B cell (primary cell): ENCODE results near the gene SLC39A11.

Experiments used
- EZH2 ChIP-seq: IDR thresholded peaks from 2 replicates; pipeline ENCODE4 v1.6.1; 2012; ENCODE audit warnings: borderline replicate concordance, low read depth, mild to moderate bottlenecking, moderate library complexity, low read length; ENCODE audit not compliant: insufficient read depth, poor library complexity, severe bottlenecking
- TF ChIP-seq, protein P1 (sequence below): fragments of 200-600 bp; IDR thresholded peaks from one replicate; pipeline ENCODE4 v1.8.0; 2022; ENCODE audit warnings: antibody characterized with exemption, mild to moderate bottlenecking

DNA sequence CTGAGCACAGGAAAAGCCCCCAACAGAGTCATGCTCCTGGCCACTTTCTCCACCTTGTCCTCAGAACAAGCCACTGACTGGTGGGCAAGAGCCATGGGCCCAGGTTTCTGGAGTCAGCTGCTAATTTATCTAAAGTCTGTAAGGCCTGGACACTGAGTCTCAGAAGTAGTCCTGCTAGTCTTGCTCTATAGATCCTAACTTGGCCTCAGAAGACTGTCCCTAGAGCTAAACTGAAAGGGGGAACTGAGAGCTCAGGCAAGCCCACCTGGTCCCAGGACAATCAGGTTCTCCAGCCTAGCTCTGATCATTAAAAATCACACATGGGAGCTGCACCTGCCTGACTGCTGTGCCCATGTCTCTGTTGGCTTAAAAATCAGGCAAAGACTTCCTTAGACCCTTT is 485.8 kb downstream of the SLC39A11 start:
- no peak for TF ChIP-seq EZH2
- TF ChIP-seq, protein P1, sequence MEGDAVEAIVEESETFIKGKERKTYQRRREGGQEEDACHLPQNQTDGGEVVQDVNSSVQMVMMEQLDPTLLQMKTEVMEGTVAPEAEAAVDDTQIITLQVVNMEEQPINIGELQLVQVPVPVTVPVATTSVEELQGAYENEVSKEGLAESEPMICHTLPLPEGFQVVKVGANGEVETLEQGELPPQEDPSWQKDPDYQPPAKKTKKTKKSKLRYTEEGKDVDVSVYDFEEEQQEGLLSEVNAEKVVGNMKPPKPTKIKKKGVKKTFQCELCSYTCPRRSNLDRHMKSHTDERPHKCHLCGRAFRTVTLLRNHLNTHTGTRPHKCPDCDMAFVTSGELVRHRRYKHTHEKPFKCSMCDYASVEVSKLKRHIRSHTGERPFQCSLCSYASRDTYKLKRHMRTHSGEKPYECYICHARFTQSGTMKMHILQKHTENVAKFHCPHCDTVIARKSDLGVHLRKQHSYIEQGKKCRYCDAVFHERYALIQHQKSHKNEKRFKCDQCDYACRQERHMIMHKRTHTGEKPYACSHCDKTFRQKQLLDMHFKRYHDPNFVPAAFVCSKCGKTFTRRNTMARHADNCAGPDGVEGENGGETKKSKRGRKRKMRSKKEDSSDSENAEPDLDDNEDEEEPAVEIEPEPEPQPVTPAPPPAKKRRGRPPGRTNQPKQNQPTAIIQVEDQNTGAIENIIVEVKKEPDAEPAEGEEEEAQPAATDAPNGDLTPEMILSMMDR = no peak
